Measurements from ENCODE around the gene PRAME.

GRCh38 chr22:22533417-22533816 is 25.6 kb downstream of the PRAME start:
- no peak for TF ChIP-seq CTCF (IDR thresholded peaks at IDR 0.05; ENCODE audit: low read depth, low read length)
- TF ChIP-seq EZH2phosphoT487 (IDR thresholded peaks at IDR 0.05; ENCODE audit: low read depth): no peak
